ENCODE measurements around the gene DENND6B.

GRCh38 chr22:50309601-50309991 lies 17.2 kb downstream of the DENND6B start:
- TF ChIP-seq POLR2AphosphoS5 (IDR thresholded peaks at IDR 0.05; ENCODE audit: low read depth, low read length), result no peak
- no peak for TF ChIP-seq TAF1 (IDR thresholded peaks at IDR 0.05; ENCODE audit: low read depth, low read length)
- no peak for TF ChIP-seq POLR2A (IDR thresholded peaks at IDR 0.05; ENCODE audit: low read depth, low read length)
- TF ChIP-seq SPI1 (IDR thresholded peaks at IDR 0.05; ENCODE audit: low read depth, low read length), result no peak

Measured in GM12891 (cell line).